Vagina (tissue), 2 donors: ENCODE results near the gene EML4. TPM values are rescaled to one million over a fixed set of nuclear protein-coding genes. Genes with fewer than 3 reads are reported as not detected.

ENCODE experiments used
- DNase-seq, 2 donors: peaks; one replicate each; pipeline ENCODE4 v3.0.0-alpha.2; 2017; ENCODE audit errors: extremely low spot score in 2 of 2
- H3K27ac ChIP-seq: fragments of 200-600 bp; sonication (generic); one replicate; pipeline ENCODE4 v1.5.1; 2019
- H3K27me3 ChIP-seq: fragments of 200-600 bp; sonication (generic); one replicate; pipeline ENCODE4 v1.5.1; 2019
- H3K36me3 ChIP-seq, 2 donors: fragments of 200-600 bp; sonication (generic); one replicate each; pipeline ENCODE4 v1.5.1; 2017 to 2019
- H3K4me1 ChIP-seq: fragments of 200-600 bp; sonication (generic); one replicate; pipeline ENCODE4 v1.5.1; 2019
- H3K4me3 ChIP-seq, 2 donors: fragments of 200-600 bp; sonication (generic); 1 replicate in 1 of 2; 2 replicates in 1 of 2; pipeline ENCODE4 v1.5.1; 2016 to 2019
- H3K9me3 ChIP-seq: fragments of 200-600 bp; sonication (generic); one replicate; pipeline ENCODE4 v1.5.1; 2019
- POLR2A ChIP-seq, 2 donors: fragments of 450-650 bp; IDR thresholded peaks; one replicate each; pipeline ENCODE4 v1.6.1; 2017; ENCODE audit warnings: antibody characterized with exemption in 2 of 2, mild to moderate bottlenecking in 2 of 2, moderate library complexity in 2 of 2
- POLR2AphosphoS5 ChIP-seq, 2 donors: sonication (generic); formaldehyde crosslinking; IDR thresholded peaks; one replicate each; pipeline ENCODE4 v1.9.0; 2017; ENCODE audit warnings: antibody characterized with exemption in 2 of 2, mild to moderate bottlenecking in 2 of 2, low read depth in 1 of 2; ENCODE audit not compliant: insufficient read depth in 1 of 2
- intact Hi-C: fragments of 100-400 bp; cut with DNase I; formaldehyde crosslinking; loops from one replicate; pipeline ENCODE4 v1.15.1; 2023
- total RNA-seq: library from RNA; depleted of rRNA; stranded (reverse); fragments of >200 nt; gene quantifications from one replicate; pipeline ENCODE4 v1.2.3, GENCODE V29; 2016
- TF ChIP-seq, protein P1 (sequence below), 3 experiments: fragments of 450-650 bp in 2 of 3; fragments of 200-600 bp in 1 of 3; sonication (generic) in 1 of 3; IDR thresholded peaks; one replicate each; pipeline ENCODE4 v1.5.1; 2017 to 2019; ENCODE audit warnings: antibody characterized with exemption in 3 of 3, mild to moderate bottlenecking in 2 of 3, moderate library complexity in 2 of 3

EML4 gene
- total RNA-seq, 1 donor from 2014 or later = 26.0 TPM

DNA sequence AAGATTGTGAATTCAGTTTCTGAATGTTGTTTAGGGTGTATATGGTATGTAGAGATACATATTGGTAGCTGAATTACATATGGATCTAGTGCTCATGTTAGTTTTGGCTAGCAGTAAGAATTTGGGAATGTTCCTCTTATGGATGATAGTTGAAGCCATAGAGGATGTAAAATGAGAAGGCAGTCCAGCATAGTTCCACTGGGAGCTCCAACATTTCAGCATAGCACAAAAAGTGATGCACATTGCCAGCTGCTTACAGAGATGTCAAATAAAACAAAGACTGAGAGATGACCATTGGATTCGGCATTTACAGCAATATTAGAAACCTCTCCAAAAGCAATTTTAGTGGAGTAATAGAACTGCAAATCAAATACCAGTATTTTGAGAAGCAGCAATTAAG is 77.4 kb downstream of the EML4 start:
- intact Hi-C loops = no loop called here
- DNase-seq = no peak
- H3K4me1 ChIP-seq = peaks cover 10% of the 10 kb centered on the region
- no peaks in the 10 kb centered on the region for H3K9me3 ChIP-seq
- H3K4me3 ChIP-seq = no peak overlapping the region
- H3K36me3 ChIP-seq = no peaks in the 10 kb centered on the region
- TF ChIP-seq, protein P1, sequence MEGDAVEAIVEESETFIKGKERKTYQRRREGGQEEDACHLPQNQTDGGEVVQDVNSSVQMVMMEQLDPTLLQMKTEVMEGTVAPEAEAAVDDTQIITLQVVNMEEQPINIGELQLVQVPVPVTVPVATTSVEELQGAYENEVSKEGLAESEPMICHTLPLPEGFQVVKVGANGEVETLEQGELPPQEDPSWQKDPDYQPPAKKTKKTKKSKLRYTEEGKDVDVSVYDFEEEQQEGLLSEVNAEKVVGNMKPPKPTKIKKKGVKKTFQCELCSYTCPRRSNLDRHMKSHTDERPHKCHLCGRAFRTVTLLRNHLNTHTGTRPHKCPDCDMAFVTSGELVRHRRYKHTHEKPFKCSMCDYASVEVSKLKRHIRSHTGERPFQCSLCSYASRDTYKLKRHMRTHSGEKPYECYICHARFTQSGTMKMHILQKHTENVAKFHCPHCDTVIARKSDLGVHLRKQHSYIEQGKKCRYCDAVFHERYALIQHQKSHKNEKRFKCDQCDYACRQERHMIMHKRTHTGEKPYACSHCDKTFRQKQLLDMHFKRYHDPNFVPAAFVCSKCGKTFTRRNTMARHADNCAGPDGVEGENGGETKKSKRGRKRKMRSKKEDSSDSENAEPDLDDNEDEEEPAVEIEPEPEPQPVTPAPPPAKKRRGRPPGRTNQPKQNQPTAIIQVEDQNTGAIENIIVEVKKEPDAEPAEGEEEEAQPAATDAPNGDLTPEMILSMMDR (IDR thresholded peaks at IDR 0.05) = no peak
- TF ChIP-seq POLR2A (IDR thresholded peaks at IDR 0.05) (no peak), POLR2AphosphoS5 (IDR thresholded peaks at IDR 0.05; ENCODE audit: insufficient read depth in 1 of 2, low read depth in 1 of 2) (no peak)
- H3K27ac ChIP-seq = no peak overlapping the region
- no peaks in the 10 kb centered on the region for H3K27me3 ChIP-seq

DNA sequence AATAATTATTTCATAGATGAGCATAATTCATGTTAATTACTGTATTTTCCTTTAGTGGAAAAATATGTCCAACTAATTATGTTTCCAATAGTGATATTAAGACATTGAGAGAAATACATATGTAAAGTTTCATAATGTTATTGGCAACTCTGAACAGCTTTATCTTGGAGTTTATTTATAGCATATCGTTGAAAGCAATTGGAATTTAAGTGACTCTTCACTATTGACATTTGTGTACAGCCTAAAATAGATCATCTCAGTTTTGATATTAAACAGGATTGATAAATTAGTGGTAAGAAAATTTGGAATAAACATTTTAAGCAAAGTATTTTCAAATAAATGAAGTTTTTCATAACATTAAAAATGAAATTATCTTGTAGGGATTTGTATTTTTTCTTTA is 79.7 kb downstream of the EML4 start:
- no peak for TF ChIP-seq POLR2A (IDR thresholded peaks at IDR 0.05)
- TF ChIP-seq POLR2AphosphoS5 (IDR thresholded peaks at IDR 0.05; ENCODE audit: insufficient read depth in 1 of 2, low read depth in 1 of 2) = no peak
- TF ChIP-seq, protein P1 (IDR thresholded peaks at IDR 0.05) = no peak
- Histone ChIP-seq H3K4me1 (peaks cover 10% of the 10 kb centered on the region), H3K27ac (no peak overlapping the region), H3K4me3 (no peak overlapping the region), H3K36me3 (no peaks in the 10 kb centered on the region), H3K27me3 (no peaks in the 10 kb centered on the region), H3K9me3 (no peaks in the 10 kb centered on the region)
- intact Hi-C loops = no loop called here
- DNase-seq = no peak

GRCh38 chr2:42249284-42249683 is 80.1 kb downstream of the EML4 start:
- no peak for DNase-seq
- H3K9me3 ChIP-seq = no peaks in the 10 kb centered on the region
- no peaks in the 10 kb centered on the region for H3K27me3 ChIP-seq
- H3K4me3 ChIP-seq = no peak overlapping the region
- TF ChIP-seq POLR2A (IDR thresholded peaks at IDR 0.05) = no peak
- TF ChIP-seq, protein P1 (IDR thresholded peaks at IDR 0.05) = no peak
- TF ChIP-seq POLR2AphosphoS5 (IDR thresholded peaks at IDR 0.05; ENCODE audit: insufficient read depth in 1 of 2, low read depth in 1 of 2) = no peak
- intact Hi-C loops = no loop called here
- H3K27ac ChIP-seq = peak overlapping the region; percentile 14
- peaks cover 10% of the 10 kb centered on the region for H3K4me1 ChIP-seq
- no peaks in the 10 kb centered on the region for H3K36me3 ChIP-seq

DNA sequence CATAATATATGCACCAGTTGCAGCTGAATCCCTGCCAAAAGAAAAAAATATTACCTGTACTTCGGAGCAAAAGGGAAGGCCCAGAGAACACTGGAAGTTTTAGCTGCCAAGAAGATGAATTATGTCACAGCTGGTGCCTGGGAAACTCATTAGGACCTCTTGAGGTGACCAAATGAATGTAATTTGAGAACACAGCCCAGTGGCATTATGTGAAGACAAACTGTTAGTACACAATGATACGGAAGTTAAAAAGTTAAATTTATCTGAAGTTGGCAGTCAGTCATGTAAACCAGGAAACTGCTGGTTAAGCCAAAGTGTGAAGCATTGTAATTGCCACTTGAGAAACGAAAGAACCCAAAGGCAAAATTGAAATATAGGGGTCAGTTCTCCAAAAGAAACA is 80.7 kb downstream of the EML4 start:
- no peak for DNase-seq
- H3K27me3 ChIP-seq = no peaks in the 10 kb centered on the region
- H3K36me3 ChIP-seq = no peaks in the 10 kb centered on the region
- H3K4me3 ChIP-seq = no peak overlapping the region
- intact Hi-C loops = no loop called here
- H3K27ac ChIP-seq = no peak overlapping the region
- no peak for TF ChIP-seq POLR2AphosphoS5 (IDR thresholded peaks at IDR 0.05; ENCODE audit: insufficient read depth in 1 of 2, low read depth in 1 of 2)
- H3K4me1 ChIP-seq = peaks cover 10% of the 10 kb centered on the region
- H3K9me3 ChIP-seq = no peaks in the 10 kb centered on the region

DNA sequence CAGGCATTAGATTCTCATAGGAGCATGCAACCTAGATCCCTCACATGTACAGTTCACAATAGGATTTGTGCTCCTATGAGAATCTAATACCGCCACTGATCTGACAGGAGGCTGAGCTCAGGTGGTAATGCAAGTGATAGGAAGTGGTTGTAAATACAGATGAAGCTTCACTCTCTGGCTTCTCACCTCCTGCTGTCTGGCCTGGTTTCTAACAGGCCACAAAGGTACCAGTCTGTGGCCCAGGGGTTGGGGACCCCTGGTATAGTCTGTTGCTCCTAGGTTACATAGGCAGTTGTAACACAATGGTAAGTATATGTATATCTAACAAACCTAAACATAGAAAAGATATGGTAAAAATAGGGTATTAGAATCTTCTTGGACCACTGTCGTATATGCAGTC is 81.8 kb downstream of the EML4 start:
- H3K4me1 ChIP-seq = peaks cover 10% of the 10 kb centered on the region
- no peaks in the 10 kb centered on the region for H3K9me3 ChIP-seq
- intact Hi-C loops = no loop called here
- TF ChIP-seq POLR2A (IDR thresholded peaks at IDR 0.05) (no peak), POLR2AphosphoS5 (IDR thresholded peaks at IDR 0.05; ENCODE audit: insufficient read depth in 1 of 2, low read depth in 1 of 2) (no peak)
- TF ChIP-seq, protein P1 (IDR thresholded peaks at IDR 0.05) = no peak
- H3K27me3 ChIP-seq = no peaks in the 10 kb centered on the region
- H3K27ac ChIP-seq = no peak overlapping the region
- H3K36me3 ChIP-seq = no peaks in the 10 kb centered on the region
- DNase-seq = no peak
- H3K4me3 ChIP-seq = no peak overlapping the region

- H3K4me3 ChIP-seq = no peak overlapping the region
- peaks cover 10% of the 10 kb centered on the region for H3K4me1 ChIP-seq
- H3K27ac ChIP-seq = no peak overlapping the region
- intact Hi-C loops = no loop called here
- DNase-seq = no peak
- no peaks in the 10 kb centered on the region for H3K27me3 ChIP-seq
- no peak for TF ChIP-seq POLR2A (IDR thresholded peaks at IDR 0.05)
- no peak for TF ChIP-seq POLR2AphosphoS5 (IDR thresholded peaks at IDR 0.05; ENCODE audit: insufficient read depth in 1 of 2, low read depth in 1 of 2)
- TF ChIP-seq, protein P1 (IDR thresholded peaks at IDR 0.05) = no peak
- H3K36me3 ChIP-seq = no peaks in the 10 kb centered on the region
- H3K9me3 ChIP-seq = no peaks in the 10 kb centered on the region
Measured at GRCh38 chr2:42252464-42252863, 83.3 kb downstream of the EML4 start.
